Mesenchymal stem cell (in vitro differentiated cells and primary cell): ENCODE results near the gene ERBB3.

Source experiments
- DNase-seq: peaks from one replicate; pipeline ENCODE4 v3.0.0-alpha.2; 2013
- H2AFZ ChIP-seq: one replicate; pipeline ENCODE4 v1.6.1; 2013; ENCODE audit warnings: low read depth, mild to moderate bottlenecking, control low read depth, inconsistent platforms, low read length, moderate library complexity
- H2AK5ac ChIP-seq: 2 replicates; pipeline ENCODE4 v1.6.1; 2013; ENCODE audit warnings: low read length, moderate library complexity, mild to moderate bottlenecking, inconsistent platforms; ENCODE audit not compliant: severe bottlenecking
- H2BK120ac ChIP-seq: one replicate; pipeline ENCODE4 v1.6.1; 2013; ENCODE audit warnings: low read depth, mild to moderate bottlenecking, inconsistent platforms, low read length, moderate library complexity
- H2BK12ac ChIP-seq, 2 experiments: one replicate each; pipeline ENCODE4 v1.6.1; 2013; ENCODE audit warnings: inconsistent platforms in 2 of 2, low read length in 2 of 2, mild to moderate bottlenecking in 2 of 2, moderate library complexity in 2 of 2, control low read depth in 1 of 2
- H2BK15ac ChIP-seq: one replicate; pipeline ENCODE4 v1.6.1; 2013; ENCODE audit warnings: mild to moderate bottlenecking, low read depth, inconsistent platforms; ENCODE audit not compliant: poor library complexity, severe bottlenecking
- H2BK5ac ChIP-seq: 2 replicates; pipeline ENCODE4 v1.6.1; 2013; ENCODE audit warnings: low read depth, mild to moderate bottlenecking, low read length, control low read depth, inconsistent platforms; ENCODE audit not compliant: poor library complexity, severe bottlenecking
- H3K14ac ChIP-seq, 2 experiments: one replicate each; pipeline ENCODE4 v1.6.1; 2013; ENCODE audit warnings: inconsistent platforms in 2 of 2, low read length in 2 of 2, control low read depth in 1 of 2, mild to moderate bottlenecking in 1 of 2, moderate library complexity in 1 of 2
- H3K18ac ChIP-seq, 2 experiments: one replicate each; pipeline ENCODE4 v1.6.1; 2013; ENCODE audit warnings: inconsistent platforms in 2 of 2, low read length in 2 of 2, control low read depth in 1 of 2, low read depth in 1 of 2, mild to moderate bottlenecking in 1 of 2
- H3K23ac ChIP-seq, 2 experiments: one replicate each; pipeline ENCODE4 v1.6.1; 2013; ENCODE audit warnings: inconsistent platforms in 2 of 2, low read length in 2 of 2, mild to moderate bottlenecking in 2 of 2, moderate library complexity in 2 of 2, control low read depth in 1 of 2
- H3K27ac ChIP-seq: 2 replicates; pipeline ENCODE4 v1.5.1; 2013; ENCODE audit warnings: mild to moderate bottlenecking, moderate library complexity, low read length, control low read depth, inconsistent platforms; ENCODE audit not compliant: poor library complexity, severe bottlenecking
- H3K27me3 ChIP-seq, 2 experiments: 2 replicates each; pipeline versions ENCODE4 v1.6.1 to v1.7.0; 2013; ENCODE audit warnings: low read length in 2 of 2, mild to moderate bottlenecking in 2 of 2, moderate library complexity in 2 of 2, control low read depth in 1 of 2, inconsistent platforms in 1 of 2; ENCODE audit not compliant: control insufficient read depth in 1 of 2, insufficient read depth in 1 of 2
- H3K36me3 ChIP-seq, 2 experiments: 2 replicates each; pipeline versions ENCODE4 v1.6.1 to v1.7.0; 2013; ENCODE audit warnings: low read length in 2 of 2, control low read depth in 1 of 2, inconsistent platforms in 1 of 2, low read depth in 1 of 2, mild to moderate bottlenecking in 1 of 2; ENCODE audit not compliant: insufficient read depth in 2 of 2, control insufficient read depth in 1 of 2
- H3K4ac ChIP-seq, 2 experiments: one replicate each; pipeline ENCODE4 v1.6.1; 2013; ENCODE audit warnings: inconsistent platforms in 2 of 2, low read length in 2 of 2, mild to moderate bottlenecking in 2 of 2, moderate library complexity in 2 of 2, control low read depth in 1 of 2, low read depth in 1 of 2
- H3K4me1 ChIP-seq: 2 replicates; pipeline ENCODE4 v1.6.1; 2013; ENCODE audit warnings: low read depth, low read length, control low read depth; ENCODE audit not compliant: control insufficient read depth, insufficient read depth
- H3K4me2 ChIP-seq: 2 replicates; pipeline ENCODE4 v1.6.1; 2013; ENCODE audit warnings: low read length, mild to moderate bottlenecking, inconsistent platforms; ENCODE audit not compliant: poor library complexity, severe bottlenecking
- H3K4me3 ChIP-seq, 2 experiments: 2 replicates each; pipeline versions ENCODE4 v1.5.1 to v1.7.0; 2013; ENCODE audit warnings: low read length in 2 of 2, mild to moderate bottlenecking in 2 of 2, control low read depth in 1 of 2, low read depth in 1 of 2; ENCODE audit not compliant: insufficient read depth in 1 of 2
- H3K79me1 ChIP-seq: replicated peaks from 2 replicates; pipeline ENCODE4 v1.6.1; 2013; ENCODE audit warnings: mild to moderate bottlenecking, control low read depth, low read length, inconsistent platforms; ENCODE audit not compliant: poor library complexity, severe bottlenecking
- H3K9ac ChIP-seq: 2 replicates; pipeline ENCODE4 v1.7.0; 2013; ENCODE audit warnings: mild to moderate bottlenecking, low read length, moderate library complexity
- H3K9me3 ChIP-seq: 2 replicates; pipeline ENCODE4 v1.7.0; 2013; ENCODE audit warnings: mild to moderate bottlenecking, low read length; ENCODE audit not compliant: control insufficient read depth
- H4K8ac ChIP-seq: one replicate; pipeline ENCODE4 v1.6.1; 2013; ENCODE audit warnings: inconsistent platforms, mild to moderate bottlenecking, low read length, moderate library complexity
- H4K91ac ChIP-seq: one replicate; pipeline ENCODE4 v1.6.1; 2013; ENCODE audit warnings: mild to moderate bottlenecking, low read length, inconsistent platforms
- WGBS: methylation state at CpG from one replicate; pipeline ENCODE4 v1.1.7; 2013; ENCODE audit warnings: mixed read lengths; 5-methylcytosine and 5-hydroxymethylcytosine counted together

Gene ERBB3

DNA sequence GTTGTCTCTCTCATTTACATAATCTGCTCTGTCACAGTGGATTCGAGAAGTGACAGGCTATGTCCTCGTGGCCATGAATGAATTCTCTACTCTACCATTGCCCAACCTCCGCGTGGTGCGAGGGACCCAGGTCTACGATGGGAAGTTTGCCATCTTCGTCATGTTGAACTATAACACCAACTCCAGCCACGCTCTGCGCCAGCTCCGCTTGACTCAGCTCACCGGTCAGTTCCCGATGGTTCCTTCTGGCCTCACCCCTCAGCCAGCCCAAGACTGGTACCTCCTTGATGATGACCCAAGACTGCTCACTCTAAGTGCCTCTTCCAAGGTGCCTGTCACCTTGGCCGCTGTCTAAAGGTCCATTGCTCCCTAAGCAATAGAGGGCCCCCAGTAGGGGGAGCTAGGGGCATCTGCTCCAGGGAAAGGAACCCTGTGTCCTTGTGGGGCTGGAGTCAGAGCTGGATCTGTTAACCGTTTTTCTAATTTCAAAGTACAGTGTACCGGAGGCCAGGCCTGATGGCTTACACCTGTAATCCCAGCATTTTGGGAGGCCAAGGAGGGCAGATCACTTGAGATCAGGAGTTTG, 5.1 kb downstream of the ERBB3 start:
- Histone ChIP-seq H3K4me1 (peaks cover 8% of the 10 kb centered on the region), H3K79me1 (no peaks in the 10 kb centered on the region), H3K27me3 (peaks cover 29 to 37% of the 10 kb centered on the region in 2 experiments), H3K4ac (no peak overlapping the region), H4K91ac (no peak overlapping the region), H3K9me3 (no peaks in the 10 kb centered on the region), H3K27ac (no peak overlapping the region), H2BK5ac (no peak overlapping the region), H3K36me3 (no peaks in the 10 kb centered on the region), H2AFZ (no peak overlapping the region), H3K9ac (no peak overlapping the region), H4K8ac (no peak overlapping the region), H3K18ac (no peak overlapping the region), H2AK5ac (no peak overlapping the region), H2BK12ac (no peak overlapping the region), H3K4me2 (no peak overlapping the region), H3K14ac (no peak overlapping the region), H3K23ac (no peak overlapping the region), H2BK120ac (no peak overlapping the region), H3K4me3 (no peak overlapping the region), H2BK15ac (no peak overlapping the region)
- WGBS: 90% methylated on average over 15 of the region's 15 CpGs
- DNase-seq: no peak

DNA sequence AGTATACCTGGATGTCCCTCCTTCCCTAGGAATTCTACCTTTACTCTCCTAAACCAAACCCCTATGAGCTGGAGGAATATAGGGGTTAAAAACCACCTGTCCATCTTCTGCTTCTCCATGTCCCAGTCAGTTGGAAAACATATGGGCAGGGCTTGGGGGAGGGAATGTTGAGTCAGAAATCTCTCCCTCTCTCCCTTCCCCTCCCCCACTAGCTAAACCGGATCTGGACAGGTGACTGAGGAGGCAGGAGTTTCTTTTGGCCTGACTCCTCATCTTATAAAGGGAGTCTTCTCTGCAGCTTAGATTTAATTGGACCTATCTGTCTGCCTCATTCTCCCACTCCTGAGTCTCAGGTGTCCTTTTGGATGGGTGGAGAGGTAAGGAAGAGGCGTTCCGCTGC, 6.1 kb downstream of the ERBB3 start:
- Histone ChIP-seq H3K4me1 (no peaks in the 10 kb centered on the region), H2BK120ac (no peak overlapping the region), H3K27ac (no peak overlapping the region), H4K8ac (no peak overlapping the region), H2BK15ac (no peak overlapping the region), H3K4me2 (no peak overlapping the region), H3K9ac (no peak overlapping the region), H2BK12ac (no peak overlapping the region), H4K91ac (no peak overlapping the region), H3K14ac (no peak overlapping the region), H2AFZ (no peak overlapping the region), H2BK5ac (no peak overlapping the region), H3K79me1 (no peaks in the 10 kb centered on the region), H3K4ac (no peak overlapping the region), H3K9me3 (no peaks in the 10 kb centered on the region), H3K27me3 (peaks cover 21 to 27% of the 10 kb centered on the region in 2 experiments), H2AK5ac (no peak overlapping the region), H3K36me3 (no peaks in the 10 kb centered on the region), H3K4me3 (no peak overlapping the region), H3K23ac (no peak overlapping the region), H3K18ac (no peak overlapping the region)
- DNase-seq: no peak
- WGBS: no CpG with 5 or more reads among the region's 3 CpGs

DNA sequence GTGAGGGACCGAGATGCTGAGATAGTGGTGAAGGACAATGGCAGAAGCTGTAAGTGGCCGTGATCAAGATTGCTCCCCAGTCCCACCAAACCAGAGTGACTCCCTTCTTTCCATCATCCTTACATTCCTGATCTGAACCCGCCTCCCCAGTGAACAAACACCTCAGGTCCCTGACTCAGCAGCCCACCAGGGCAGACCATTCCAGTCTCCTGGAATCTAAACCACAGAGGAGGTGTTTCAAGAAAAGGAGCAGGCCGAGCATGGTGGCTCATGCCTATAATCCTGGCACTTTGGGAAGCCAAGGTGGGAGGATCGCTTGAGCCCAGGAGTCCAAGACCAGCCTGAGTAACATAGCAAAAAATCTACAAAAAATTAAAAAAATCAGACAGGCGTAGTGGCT, 6.6 kb downstream of the ERBB3 start:
- Histone ChIP-seq H2AFZ (no peak overlapping the region), H3K4me2 (no peak overlapping the region), H3K14ac (no peak overlapping the region), H4K91ac (no peak overlapping the region), H3K36me3 (no peaks in the 10 kb centered on the region), H2BK15ac (no peak overlapping the region), H3K9me3 (no peaks in the 10 kb centered on the region), H2AK5ac (no peak overlapping the region), H3K27me3 (peaks cover 21 to 22% of the 10 kb centered on the region in 2 experiments), H2BK120ac (no peak overlapping the region), H4K8ac (no peak overlapping the region), H3K18ac (no peak overlapping the region), H3K4ac (no peak overlapping the region), H3K27ac (no peak overlapping the region), H3K4me3 (no peak overlapping the region), H3K9ac (no peak overlapping the region), H3K79me1 (no peaks in the 10 kb centered on the region), H3K23ac (no peak overlapping the region), H2BK5ac (no peak overlapping the region), H3K4me1 (no peaks in the 10 kb centered on the region), H2BK12ac (no peak overlapping the region)
- WGBS: 92% methylated on average over 6 of the region's 6 CpGs
- no peak for DNase-seq

DNA sequence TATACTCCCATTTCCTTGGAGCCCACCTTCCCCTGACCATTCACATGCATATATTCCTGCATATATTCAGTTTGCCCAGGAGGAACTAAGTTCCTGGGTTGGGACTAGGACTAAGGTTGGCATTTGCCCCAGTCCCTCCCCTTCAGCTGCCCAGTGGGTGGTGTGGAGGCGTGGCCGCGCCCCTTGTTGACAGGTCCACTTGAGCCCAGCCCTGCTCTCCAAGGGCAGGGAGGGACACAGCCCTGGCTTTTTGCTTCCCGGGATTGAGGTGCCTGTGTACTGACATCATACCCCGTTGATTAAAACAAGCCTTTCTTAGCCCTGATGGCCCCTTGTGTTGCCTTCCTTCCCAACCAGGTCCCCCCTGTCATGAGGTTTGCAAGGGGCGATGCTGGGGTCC, 7.3 kb downstream of the ERBB3 start:
- Histone ChIP-seq H2AFZ (no peak overlapping the region), H3K4me1 (no peaks in the 10 kb centered on the region), H4K8ac (no peak overlapping the region), H3K4me3 (no peak overlapping the region), H3K23ac (no peak overlapping the region), H3K9ac (no peak overlapping the region), H4K91ac (no peak overlapping the region), H3K14ac (no peak overlapping the region), H3K27ac (no peak overlapping the region), H3K27me3 (peaks cover 16 to 18% of the 10 kb centered on the region in 2 experiments), H2BK120ac (no peak overlapping the region), H3K18ac (no peak overlapping the region), H3K4ac (no peak overlapping the region), H3K79me1 (no peaks in the 10 kb centered on the region), H3K9me3 (no peaks in the 10 kb centered on the region), H3K36me3 (no peaks in the 10 kb centered on the region), H3K4me2 (no peak overlapping the region), H2AK5ac (no peak overlapping the region), H2BK5ac (no peak overlapping the region), H2BK15ac (no peak overlapping the region), H2BK12ac (no peak overlapping the region)
- WGBS: 94% methylated on average over 6 of the region's 6 CpGs
- DNase-seq: no peak
